Epidermal melanocyte (primary cell): ENCODE measurements around the gene PCDHGA4.
"Not testable (repeated sequence)": the region's sequence is repeated elsewhere in the genome, so short reads cannot be mapped to it uniquely, and the experiment has no call there.

Experiments used
- DNase-seq: peaks from one replicate; pipeline ENCODE4 v3.0.0; 2011; ENCODE audit warnings: low spot score; ENCODE audit not compliant: insufficient read length

PCDHGA4 gene

GRCh38 chr5:141349917-141350619 is 4.8 kb upstream of the PCDHGA4 start, which contains the start of gene PCDHGB1:
Gene PCDHGB1 (plus strand): TSS chr5:141350099. CDS start chr5:141350261, 162 bp downstream.
- no peak for DNase-seq

GRCh38 chr5:141351591-141351990 is 3.2 kb upstream of the PCDHGA4 start:
- no peak for DNase-seq

GRCh38 chr5:141355641-141356040 is 820 bp downstream of the PCDHGA4 start:
- no peak for DNase-seq

- DNase-seq: no peak
Measured at GRCh38 chr5:141356133-141356532, 1.3 kb downstream of the PCDHGA4 start.

GRCh38 chr5:141356950-141357349 is 2.1 kb downstream of the PCDHGA4 start:
- DNase-seq: no peak

- DNase-seq: no peak
Measured at GRCh38 chr5:141359790-141360426, 5.1 kb downstream of the PCDHGA4 start, which contains the start of gene PCDHGB2. Gene PCDHGB2 (plus strand): TSS chr5:141359994. CDS start chr5:141360136, 142 bp downstream.

- no peak for DNase-seq
Measured at GRCh38 chr5:141360685-141361084, 5.9 kb downstream of the PCDHGA4 start.

- no peak for DNase-seq
Measured at GRCh38 chr5:141362719-141363118, 7.9 kb downstream of the PCDHGA4 start.

- no peak for DNase-seq
Measured at GRCh38 chr5:141363952-141364660, 9.3 kb downstream of the PCDHGA4 start, which contains the start of gene PCDHGA5. Gene PCDHGA5 (plus strand): TSS chr5:141364162. CDS start chr5:141364331, 169 bp downstream.

- DNase-seq: no peak
Measured at GRCh38 chr5:141366016-141366896, 11.4 kb downstream of the PCDHGA4 start.

GRCh38 chr5:141369994-141370848 is 15.4 kb downstream of the PCDHGA4 start, which contains the start of gene PCDHGB3:
Gene PCDHGB3 (plus strand): TSS chr5:141370242. CDS start chr5:141370395, 153 bp downstream.
- no peak for DNase-seq

- DNase-seq: no peak
Measured at GRCh38 chr5:141371572-141372475, 17.0 kb downstream of the PCDHGA4 start.

GRCh38 chr5:141373673-141374317 is 19.0 kb downstream of the PCDHGA4 start, which contains the start of gene PCDHGA6:
Gene PCDHGA6 (plus strand): TSS chr5:141373891. CDS start chr5:141374084, 193 bp downstream.
- no peak for DNase-seq

GRCh38 chr5:141374627-141375026 is 19.8 kb downstream of the PCDHGA4 start:
- no peak for DNase-seq

- not testable (repeated sequence) for DNase-seq
Measured at GRCh38 chr5:141375444-141376155, 20.8 kb downstream of the PCDHGA4 start.

GRCh38 chr5:141382469-141383294 is 27.9 kb downstream of the PCDHGA4 start, which contains the start of gene PCDHGA7:
Gene PCDHGA7 (plus strand): TSS chr5:141382742. CDS start chr5:141382900, 158 bp downstream.
- no peak for DNase-seq

- DNase-seq: no peak
Measured at GRCh38 chr5:141383345-141383744, 28.5 kb downstream of the PCDHGA4 start.
